ENCODE results near the gene SLC6A6.

Gene SLC6A6

DNA sequence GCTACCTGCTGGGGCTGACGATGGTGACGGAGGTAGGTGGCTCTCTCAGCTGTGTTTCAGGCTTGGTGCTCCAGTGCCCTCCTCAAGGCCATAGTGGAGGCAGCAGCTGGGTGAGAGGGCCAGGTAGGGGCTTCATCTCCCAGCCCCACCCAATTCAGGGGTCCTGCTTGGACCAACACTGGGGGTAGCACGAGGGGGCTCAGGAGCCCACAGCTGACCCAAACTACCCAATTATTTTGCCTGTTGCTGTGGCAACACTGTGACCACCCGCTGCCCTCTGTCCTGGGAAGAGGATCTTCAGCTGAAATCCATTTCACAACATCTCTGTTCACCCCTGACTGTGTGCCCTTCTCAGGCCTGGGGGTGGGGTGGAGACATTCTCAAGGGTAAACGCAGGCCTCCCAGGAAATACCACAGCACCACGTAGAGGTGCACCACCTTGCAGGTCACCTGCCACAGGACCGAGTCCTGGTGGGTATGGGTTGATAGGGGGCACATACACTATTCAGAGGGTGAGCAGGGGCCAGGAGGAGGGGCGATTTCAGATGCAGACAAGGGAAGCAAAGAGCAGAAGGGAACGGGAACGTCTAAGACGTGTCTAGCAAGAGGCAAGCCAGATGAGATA, 75.0 kb downstream of the SLC6A6 start:
- Histone ChIP-seq H3K9me3 (no peaks in the 10 kb centered on the region), H3K36me3 (peaks cover 97% of the 10 kb centered on the region), H4K20me1 (peaks cover 54% of the 10 kb centered on the region), H3K27ac (no peak overlapping the region), H3K4me3 (no peak overlapping the region), H3K4me1 (peaks cover 4% of the 10 kb centered on the region), H3K27me3 (no peaks in the 10 kb centered on the region), H3K4me2 (no peak overlapping the region), H3K9ac (no peak overlapping the region)
- TF ChIP-seq Cebpa-rat (IDR thresholded peaks at IDR 0.05): no peak

DNA sequence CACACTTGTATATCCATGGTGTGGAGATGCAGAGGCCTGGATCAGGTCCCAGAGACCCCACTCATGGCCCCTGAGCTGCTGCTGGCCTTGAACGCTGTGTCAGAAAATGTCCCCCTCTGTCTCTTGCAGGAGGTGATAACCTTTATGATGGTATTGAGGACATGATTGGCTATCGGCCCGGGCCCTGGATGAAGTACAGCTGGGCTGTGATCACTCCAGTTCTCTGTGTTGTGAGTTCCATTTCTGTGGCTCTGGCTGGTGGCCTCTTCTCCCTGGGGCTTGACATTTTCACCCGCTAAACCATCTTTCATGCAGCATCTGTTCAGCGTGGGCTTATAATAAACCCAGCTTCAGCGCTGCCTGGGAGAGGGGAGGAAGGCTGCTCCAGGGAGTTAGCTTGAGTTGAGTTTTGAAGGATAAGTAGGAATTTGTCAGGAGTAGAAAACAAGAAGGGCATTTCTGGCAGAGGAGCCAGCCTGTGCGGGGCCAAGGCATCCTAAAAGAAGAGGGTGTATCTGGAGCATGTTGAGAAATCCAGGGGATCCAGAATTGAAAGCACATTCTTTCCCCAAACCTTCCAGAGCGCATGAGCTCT, 76.6 kb downstream of the SLC6A6 start:
- Histone ChIP-seq H3K36me3 (peaks cover 98% of the 10 kb centered on the region), H3K4me2 (no peak overlapping the region), H3K4me1 (no peaks in the 10 kb centered on the region), H3K27ac (no peak overlapping the region), H3K9me3 (no peaks in the 10 kb centered on the region), H3K4me3 (no peak overlapping the region), H3K27me3 (no peaks in the 10 kb centered on the region), H4K20me1 (peaks cover 37% of the 10 kb centered on the region), H3K9ac (no peak overlapping the region)
- TF ChIP-seq Cebpa-rat (IDR thresholded peaks at IDR 0.05): no peak

DNA sequence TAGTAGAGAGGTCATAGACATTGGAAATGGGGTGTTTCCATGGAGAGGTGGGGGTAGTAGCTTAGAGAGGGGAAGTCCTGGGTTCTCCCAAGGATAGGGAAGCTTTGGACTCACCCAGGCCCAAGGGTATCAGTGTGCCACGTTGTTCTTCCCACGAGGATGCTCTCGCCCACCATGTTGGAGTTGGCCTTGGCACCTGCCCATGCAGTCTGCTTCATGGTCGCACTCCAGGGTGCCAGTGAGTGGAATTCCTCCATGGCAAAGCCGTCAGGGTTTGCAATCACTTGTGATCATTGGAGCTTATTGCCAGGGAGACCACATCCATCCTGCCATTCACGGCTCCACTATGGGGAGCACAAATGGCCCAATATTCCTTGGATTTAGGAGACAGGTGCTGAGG, 77.2 kb downstream of the SLC6A6 start:
- H3K9me3 ChIP-seq: no peaks in the 10 kb centered on the region
- H3K4me2 ChIP-seq: no peak overlapping the region
- TF ChIP-seq Cebpa-rat (IDR thresholded peaks at IDR 0.05): no peak
- no peaks in the 10 kb centered on the region for H3K4me1 ChIP-seq
- H3K4me3 ChIP-seq: no peak overlapping the region
- H3K27ac ChIP-seq: no peak overlapping the region
- H3K36me3 ChIP-seq: peaks cover 98% of the 10 kb centered on the region
- H4K20me1 ChIP-seq: peaks cover 33% of the 10 kb centered on the region
- no peak overlapping the region for H3K9ac ChIP-seq
- H3K27me3 ChIP-seq: no peaks in the 10 kb centered on the region

DNA sequence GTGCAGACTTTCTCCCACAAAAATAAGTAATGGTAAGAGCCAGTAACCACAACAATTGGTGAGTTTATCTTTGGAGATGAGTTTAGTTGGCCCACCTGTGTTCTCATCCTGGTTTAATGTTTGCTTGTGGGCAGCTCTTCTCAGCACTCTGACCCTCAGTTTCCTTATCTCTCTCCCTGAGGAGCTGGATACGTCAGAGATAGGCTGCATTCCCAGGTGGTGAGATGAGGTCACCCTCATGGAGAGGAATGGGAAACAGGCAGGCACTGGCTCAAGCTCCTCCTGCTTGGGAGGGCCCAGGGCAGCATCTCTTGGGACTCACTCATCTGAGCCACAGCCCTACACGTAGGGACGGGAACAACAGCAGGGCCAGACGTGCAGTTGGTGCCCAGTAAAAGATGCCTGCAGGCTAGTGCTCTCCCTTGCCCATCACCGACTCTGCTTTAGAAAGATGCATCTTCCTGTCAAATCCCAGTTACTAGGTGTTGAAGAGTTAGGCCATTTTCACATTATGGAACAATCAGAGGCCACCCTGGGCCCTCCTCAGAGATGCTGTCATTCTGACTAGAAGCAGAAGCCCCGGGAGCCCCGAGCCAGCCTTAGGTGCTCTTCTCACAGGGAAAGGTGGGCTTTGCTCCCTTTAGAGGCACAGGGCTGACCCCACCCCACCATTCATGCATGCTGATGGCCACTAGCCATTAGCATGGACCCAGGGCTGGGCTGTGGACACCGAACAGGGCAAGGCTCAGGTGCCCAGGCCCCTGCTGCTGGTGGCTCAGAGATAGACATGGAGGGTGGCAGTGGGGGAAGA, 78.0 kb downstream of the SLC6A6 start:
- no peak overlapping the region for H3K4me3 ChIP-seq
- H3K27ac ChIP-seq: no peak overlapping the region
- H3K4me1 ChIP-seq: no peaks in the 10 kb centered on the region
- peaks cover 100% of the 10 kb centered on the region for H3K36me3 ChIP-seq
- no peaks in the 10 kb centered on the region for H3K9me3 ChIP-seq
- no peak overlapping the region for H3K9ac ChIP-seq
- peaks cover 31% of the 10 kb centered on the region for H4K20me1 ChIP-seq
- no peaks in the 10 kb centered on the region for H3K27me3 ChIP-seq
- H3K4me2 ChIP-seq: no peak overlapping the region
- no peak for TF ChIP-seq Cebpa-rat (IDR thresholded peaks at IDR 0.05)

DNA sequence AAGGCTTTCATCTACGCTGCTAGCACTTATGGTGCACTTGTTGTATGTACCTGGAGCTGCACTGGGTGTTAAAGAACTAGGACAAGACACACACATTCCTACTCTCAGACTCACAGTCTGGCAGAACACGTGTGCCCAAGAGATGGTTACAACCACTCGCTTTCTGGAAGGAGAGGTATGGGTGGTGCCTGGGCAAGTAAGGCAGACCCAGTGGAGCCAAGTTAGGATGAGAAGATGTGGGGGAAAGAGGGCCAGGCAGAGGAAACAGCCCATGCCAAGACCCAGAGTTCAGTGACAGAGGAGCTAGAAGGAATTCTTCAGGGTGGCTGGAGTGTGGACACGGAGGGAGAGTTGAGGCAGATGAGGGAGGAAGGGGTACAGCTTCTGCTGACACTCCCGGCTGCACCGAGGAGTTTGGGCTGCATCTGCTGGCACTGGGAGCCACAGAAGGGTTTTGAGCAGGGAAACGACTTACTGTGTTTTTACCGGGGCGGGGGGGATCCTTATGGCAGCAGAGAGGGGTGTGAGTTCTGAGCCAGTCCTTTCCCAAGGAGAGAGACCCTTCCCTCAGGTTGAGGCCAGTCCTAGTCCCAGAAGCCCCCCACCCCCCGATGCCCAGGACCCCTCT, 78.7 kb downstream of the SLC6A6 start:
- H3K9ac ChIP-seq: no peak overlapping the region
- H3K36me3 ChIP-seq: peaks cover 100% of the 10 kb centered on the region
- H3K9me3 ChIP-seq: no peaks in the 10 kb centered on the region
- TF ChIP-seq Cebpa-rat (IDR thresholded peaks at IDR 0.05): no peak
- H3K27ac ChIP-seq: no peak overlapping the region
- peaks cover 23% of the 10 kb centered on the region for H4K20me1 ChIP-seq
- H3K27me3 ChIP-seq: no peaks in the 10 kb centered on the region
- H3K4me2 ChIP-seq: no peak overlapping the region
- H3K4me1 ChIP-seq: no peaks in the 10 kb centered on the region
- no peak overlapping the region for H3K4me3 ChIP-seq

DNA sequence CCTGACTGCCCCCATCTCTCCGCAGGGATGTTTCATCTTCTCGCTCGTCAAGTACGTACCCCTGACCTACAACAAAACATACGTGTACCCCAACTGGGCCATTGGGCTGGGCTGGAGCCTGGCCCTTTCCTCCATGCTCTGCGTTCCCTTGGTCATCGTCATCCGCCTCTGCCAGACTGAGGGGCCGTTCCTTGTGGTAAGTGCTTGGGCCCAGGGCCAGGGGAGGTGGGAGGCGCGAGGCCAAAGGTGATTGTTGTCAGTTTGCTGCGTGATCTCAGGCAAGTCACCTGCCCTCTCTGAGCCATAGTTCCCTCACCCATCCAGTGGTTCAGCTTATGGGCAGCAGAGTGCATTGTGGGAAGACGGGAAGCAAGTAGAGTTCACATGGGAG, 79.2 kb downstream of the SLC6A6 start:
- H3K36me3 ChIP-seq: peaks cover 100% of the 10 kb centered on the region
- peaks cover 19% of the 10 kb centered on the region; the same call in 1 of the 2 replicates for H4K20me1 ChIP-seq

DNA sequence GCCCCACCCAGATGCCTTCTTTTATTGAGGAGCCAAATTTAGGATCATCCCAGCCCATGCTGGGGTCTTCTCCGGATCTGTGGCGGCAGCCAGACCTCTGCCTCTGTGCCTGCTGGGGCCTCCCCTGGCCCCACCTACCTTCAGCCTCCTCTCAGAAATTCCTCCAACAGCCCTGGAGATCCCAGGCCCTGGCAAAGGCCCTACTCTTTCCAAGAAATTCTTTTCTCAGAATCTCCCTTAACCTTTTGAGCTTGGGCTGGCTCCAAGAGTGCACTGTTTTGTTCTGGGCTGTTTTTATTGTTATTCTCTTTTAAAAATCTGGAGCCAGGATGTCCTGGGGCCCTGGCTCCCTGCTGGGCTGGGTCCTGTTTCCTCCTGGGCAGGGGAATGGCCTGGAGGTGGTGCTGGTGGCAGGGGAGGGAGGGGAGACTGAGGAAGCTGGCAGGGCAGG, 79.9 kb downstream of the SLC6A6 start:
- Histone ChIP-seq H3K36me3 (peaks cover 100% of the 10 kb centered on the region), H3K9me3 (no peaks in the 10 kb centered on the region), H3K4me3 (no peak overlapping the region), H3K9ac (no peak overlapping the region), H3K27ac (no peak overlapping the region), H3K27me3 (no peaks in the 10 kb centered on the region), H3K4me1 (no peaks in the 10 kb centered on the region), H4K20me1 (peaks cover 19% of the 10 kb centered on the region; the same call in 1 of the 2 replicates), H3K4me2 (no peak overlapping the region)
- TF ChIP-seq Cebpa-rat (IDR thresholded peaks at IDR 0.05): no peak

More for the DNA sequence above, 79.2 kb downstream of the SLC6A6 start:
- Histone ChIP-seq H3K4me1 (no peaks in the 10 kb centered on the region), H3K4me2 (no peak overlapping the region), H3K9me3 (no peaks in the 10 kb centered on the region), H3K9ac (no peak overlapping the region), H3K4me3 (no peak overlapping the region), H3K27me3 (no peaks in the 10 kb centered on the region), H3K27ac (no peak overlapping the region)
- no peak for TF ChIP-seq Cebpa-rat (IDR thresholded peaks at IDR 0.05)

DNA sequence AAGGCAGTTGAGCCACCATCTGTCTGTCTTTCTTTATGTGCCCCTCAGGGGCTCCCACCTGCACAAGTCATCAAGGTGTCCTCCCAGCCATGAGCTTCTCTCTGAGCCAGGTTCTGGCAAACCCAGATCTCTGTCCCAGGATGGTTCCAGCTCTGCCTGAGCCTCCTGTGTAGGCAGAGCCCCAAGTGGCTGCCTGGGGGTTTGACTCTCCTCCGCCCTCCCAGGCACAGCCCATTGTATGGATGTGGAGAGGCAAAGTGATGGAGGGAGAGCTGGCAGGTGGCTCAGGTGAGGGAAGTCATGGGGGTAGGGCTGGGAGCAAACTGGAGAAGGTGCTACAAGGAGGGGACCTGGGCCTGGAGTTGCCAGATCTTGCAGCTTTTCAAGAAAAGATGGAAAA, 80.9 kb downstream of the SLC6A6 start:
- Histone ChIP-seq H4K20me1 (peaks cover 19% of the 10 kb centered on the region; the same call in 1 of the 2 replicates), H3K4me2 (no peak overlapping the region), H3K9ac (no peak overlapping the region), H3K9me3 (no peaks in the 10 kb centered on the region), H3K27me3 (no peaks in the 10 kb centered on the region), H3K36me3 (peaks cover 100% of the 10 kb centered on the region), H3K4me3 (no peak overlapping the region), H3K4me1 (no peaks in the 10 kb centered on the region), H3K27ac (no peak overlapping the region)
- no peak for TF ChIP-seq Cebpa-rat (IDR thresholded peaks at IDR 0.05)

DNA sequence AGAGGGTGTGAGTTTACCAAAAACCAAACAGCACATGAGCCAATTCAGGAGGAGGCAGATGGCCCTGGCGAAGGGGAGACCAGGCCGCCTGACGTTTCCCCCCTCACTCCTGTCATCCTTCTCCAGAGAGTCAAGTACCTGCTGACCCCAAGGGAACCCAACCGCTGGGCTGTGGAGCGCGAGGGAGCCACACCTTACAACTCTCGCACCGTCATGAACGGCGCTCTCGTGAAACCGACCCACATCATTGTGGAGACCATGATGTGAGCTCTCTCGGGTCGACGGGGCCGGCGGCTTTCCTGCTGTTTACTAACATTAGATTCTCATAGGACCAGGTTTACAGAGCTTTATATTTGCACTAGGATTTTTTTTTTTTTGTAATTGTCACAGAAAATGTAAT, 82.3 kb downstream of the SLC6A6 start:
- peaks cover 13% of the 10 kb centered on the region; the same call in 1 of the 2 replicates for H4K20me1 ChIP-seq
- no peaks in the 10 kb centered on the region for H3K9me3 ChIP-seq
- no peak overlapping the region for H3K27ac ChIP-seq
- no peaks in the 10 kb centered on the region for H3K4me1 ChIP-seq
- TF ChIP-seq Cebpa-rat (IDR thresholded peaks at IDR 0.05): no peak
- no peak overlapping the region for H3K4me2 ChIP-seq
- no peak overlapping the region for H3K9ac ChIP-seq
- peaks cover 97% of the 10 kb centered on the region for H3K36me3 ChIP-seq
- no peak overlapping the region for H3K4me3 ChIP-seq
- H3K27me3 ChIP-seq: no peaks in the 10 kb centered on the region
